GM18511 (cell line): Measurements from ENCODE around the gene TMEM14B.
"Not testable (repeated sequence)": the region's sequence is repeated elsewhere in the genome, so short reads cannot be mapped to it uniquely, and the experiment has no call there.

ENCODE experiments used
- ATAC-seq: cut with Tn5 transposase; IDR thresholded peaks from one replicate; pipeline ENCODE4 v1.9.1; 2021; ENCODE audit warnings: mild to moderate bottlenecking, moderate library complexity; ENCODE audit not compliant: unreplicated experiment

TMEM14B gene

GRCh38 chr6:10745116-10745515 lies 2.5 kb upstream of the TMEM14B start:
- no peak for ATAC-seq

GRCh38 chr6:10746915-10747250 lies 722 bp upstream of the TMEM14B start:
- ATAC-seq: peak; percentile 0

- ATAC-seq: no peak
These were observed 2.1 kb downstream of the TMEM14B start for GRCh38 chr6:10749734-10750133.

- ATAC-seq: not testable (repeated sequence)
These were observed 3.0 kb downstream of the TMEM14B start for GRCh38 chr6:10750568-10750967.

DNA sequence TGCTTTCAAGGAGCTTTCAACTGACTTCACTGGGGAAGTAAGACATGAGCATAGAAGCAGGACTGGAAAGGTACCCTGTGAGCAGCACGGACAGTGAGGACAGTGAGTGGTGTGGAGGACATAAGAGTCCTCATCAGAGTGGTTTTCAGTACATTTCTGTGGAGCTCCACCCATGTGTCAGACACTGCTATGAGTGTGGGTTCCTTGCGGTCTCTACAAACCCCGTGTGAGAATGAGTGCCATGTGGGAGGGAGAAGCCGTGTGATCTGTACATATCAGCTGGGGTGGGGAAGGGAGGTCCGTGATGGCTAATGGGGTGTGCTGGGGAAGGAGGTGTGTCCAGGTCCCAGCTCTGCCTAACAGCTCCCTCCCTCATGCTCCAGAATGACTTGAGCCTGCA lies 4.2 kb downstream of the TMEM14B start:
- not testable (repeated sequence) for ATAC-seq

DNA sequence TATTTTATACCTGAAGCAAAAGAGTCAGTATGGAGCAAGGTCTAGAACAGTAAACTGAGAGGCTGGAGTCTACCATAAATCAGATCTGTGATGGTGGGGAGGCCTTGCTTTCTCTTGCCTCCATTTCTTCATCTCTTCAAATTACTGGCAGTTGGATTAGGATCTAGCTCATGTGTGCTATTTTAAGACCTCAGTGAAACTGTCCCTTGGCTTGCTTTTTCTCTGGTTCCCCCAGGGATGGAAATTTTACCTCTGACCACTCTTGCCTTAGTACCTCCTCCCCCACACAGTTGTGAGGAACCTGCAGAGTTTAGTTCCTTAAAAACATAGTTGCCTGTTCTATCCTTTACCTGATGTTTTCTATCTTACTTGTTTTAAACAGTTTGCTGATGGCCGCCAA lies 8.5 kb downstream of the TMEM14B start:
- ATAC-seq: no peak

DNA sequence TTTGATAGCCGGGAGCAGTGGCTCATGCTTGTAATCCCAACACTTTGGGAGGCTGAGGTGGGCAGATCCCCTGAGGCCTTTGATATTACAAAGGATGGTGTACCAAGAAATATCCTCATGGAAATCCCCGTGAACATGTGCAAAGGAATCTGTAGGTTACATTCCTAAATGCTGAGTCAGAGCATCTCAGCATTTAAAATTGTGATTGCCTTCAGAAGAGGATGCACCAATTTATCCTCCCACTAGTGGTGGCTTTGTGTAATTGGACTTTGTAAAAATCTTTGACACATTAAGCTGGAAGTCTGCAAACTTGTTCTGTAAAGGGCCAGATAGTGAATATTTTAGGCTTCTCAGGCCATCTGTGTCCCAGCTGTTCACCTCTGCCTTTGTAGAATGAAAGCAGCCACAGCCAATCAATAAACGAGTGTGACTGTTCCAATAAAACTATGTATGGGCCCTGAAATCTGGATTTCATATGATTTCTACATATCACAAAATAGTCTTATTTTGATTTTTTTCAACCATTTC lies 11.8 kb downstream of the TMEM14B start:
- peak; percentile 82 for ATAC-seq

- ATAC-seq: no peak
These were observed 12.3 kb downstream of the TMEM14B start for GRCh38 chr6:10759884-10760329.

DNA sequence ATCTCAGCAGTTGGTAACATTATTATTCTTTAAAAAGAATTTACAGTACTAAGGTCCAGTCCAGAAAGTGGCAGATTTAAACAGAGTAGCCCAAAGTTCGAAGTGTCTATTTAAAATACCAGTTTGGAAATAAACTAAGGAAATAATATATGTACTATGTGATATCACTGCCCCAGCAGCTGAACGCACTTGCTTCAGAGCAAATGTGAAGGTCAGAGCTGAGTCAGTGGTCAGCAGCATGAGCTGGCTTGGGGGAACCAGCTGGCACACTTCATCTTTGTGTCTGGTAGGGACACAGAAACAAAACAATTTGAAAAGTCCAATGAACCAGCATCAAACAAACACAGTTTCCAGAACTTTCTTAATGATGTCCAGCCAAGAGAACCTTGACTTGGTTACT lies 15.4 kb downstream of the TMEM14B start:
- no peak for ATAC-seq

DNA sequence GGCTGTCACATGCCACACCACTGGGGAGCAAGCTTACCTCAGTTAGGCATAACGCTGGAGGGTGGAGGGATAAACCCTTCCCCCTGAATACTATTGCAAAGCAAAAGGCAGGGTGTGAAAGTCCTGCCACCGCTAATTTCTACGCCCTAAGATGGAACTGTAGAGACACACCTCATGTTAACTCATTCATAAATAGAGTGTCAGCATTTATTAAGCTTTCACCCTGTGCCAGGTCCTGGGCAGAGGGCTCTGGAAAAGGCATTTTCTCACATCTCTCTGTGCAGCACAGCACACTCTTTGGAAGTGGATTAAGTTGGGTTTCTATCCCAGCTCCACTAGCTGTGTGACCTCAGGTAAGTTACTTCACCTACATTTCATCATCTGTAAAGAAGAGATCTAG lies 21.8 kb downstream of the TMEM14B start:
- no peak for ATAC-seq

- no peak for ATAC-seq
These were observed 23.8 kb downstream of the TMEM14B start for GRCh38 chr6:10771371-10771894.

DNA sequence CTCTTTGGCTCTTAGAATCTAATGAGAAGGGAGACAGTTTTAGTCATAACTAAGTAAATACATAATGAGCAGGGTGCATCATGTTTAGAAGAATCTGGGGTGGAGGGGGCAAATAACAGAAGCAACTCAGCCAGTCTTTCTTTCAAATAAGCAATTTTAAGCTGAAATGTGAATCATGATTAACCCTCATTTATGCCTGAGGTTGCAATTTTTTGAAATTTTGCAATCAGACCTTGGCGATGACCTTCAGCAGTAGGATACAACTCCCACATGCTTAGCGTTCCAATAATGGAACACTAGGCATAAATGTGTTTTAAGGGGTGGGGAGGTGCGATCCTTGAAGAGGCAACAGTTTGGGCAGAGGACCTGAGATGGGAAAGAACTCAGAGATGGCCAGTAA lies 30.6 kb downstream of the TMEM14B start:
- no peak for ATAC-seq

DNA sequence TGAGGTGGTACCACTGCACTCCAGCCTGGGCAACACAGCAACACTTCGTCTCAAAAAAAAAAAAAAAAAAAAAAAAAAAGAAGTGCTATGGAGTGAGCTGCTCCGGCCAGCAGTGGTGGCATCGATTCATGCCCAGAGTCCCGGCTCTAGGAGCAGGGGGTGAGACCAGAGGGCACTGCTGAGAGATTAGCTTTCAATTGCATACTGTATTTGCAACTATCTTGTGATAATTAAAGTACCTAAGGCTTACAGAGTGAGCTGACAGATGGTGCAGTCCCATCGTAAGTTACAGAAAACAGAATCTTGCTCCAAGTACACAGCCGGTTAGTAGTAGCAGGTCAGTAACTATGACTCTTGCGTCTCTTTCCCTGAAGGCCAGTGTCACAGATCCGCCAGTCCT lies 31.5 kb downstream of the TMEM14B start:
- ATAC-seq: no peak

DNA sequence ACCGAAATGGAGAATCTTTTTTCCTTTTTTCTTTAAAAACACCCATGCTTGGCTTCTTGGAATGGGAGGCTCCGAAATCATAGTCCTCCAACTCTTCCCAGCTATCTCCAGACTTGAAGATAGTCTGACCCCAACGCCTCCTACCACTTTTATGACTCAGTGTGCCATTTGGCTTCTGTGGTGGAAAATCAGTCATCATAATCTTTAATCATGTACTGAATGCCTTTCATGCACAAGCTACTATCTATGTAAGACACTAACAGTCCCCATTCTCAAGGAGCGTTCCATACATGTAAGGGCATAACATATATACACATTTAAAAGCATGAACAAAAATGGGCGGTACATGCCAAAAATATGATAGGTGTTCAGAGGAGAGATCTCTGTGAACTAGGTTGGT lies 44.1 kb downstream of the TMEM14B start:
- no peak for ATAC-seq

DNA sequence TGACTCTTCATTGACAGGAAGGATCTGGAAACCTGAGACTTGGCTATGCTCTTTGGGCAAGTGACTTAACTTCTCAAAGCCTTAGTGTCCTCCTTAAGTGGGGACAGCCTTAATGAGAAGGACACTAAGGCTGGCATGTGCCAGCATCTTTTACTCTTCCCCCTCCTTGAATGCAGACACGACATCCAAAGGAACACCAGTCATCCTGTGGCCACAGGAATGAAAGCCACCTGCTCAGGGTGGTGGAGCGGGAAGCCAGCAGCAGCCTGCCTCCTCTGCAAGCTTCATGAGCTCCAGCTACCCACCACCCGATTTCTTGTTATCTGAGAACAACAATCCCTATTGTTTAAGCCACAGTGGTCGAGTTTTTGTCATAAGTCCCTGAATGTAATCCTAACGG lies 44.5 kb downstream of the TMEM14B start:
- no peak for ATAC-seq

- ATAC-seq: no peak
These were observed 45.4 kb downstream of the TMEM14B start for GRCh38 chr6:10793035-10793434.

- ATAC-seq: no peak
These were observed 46.1 kb downstream of the TMEM14B start for GRCh38 chr6:10793695-10794094.

- no peak for ATAC-seq
These were observed 46.6 kb downstream of the TMEM14B start for GRCh38 chr6:10794239-10794638.

GRCh38 chr6:10800810-10801209 lies 53.2 kb downstream of the TMEM14B start:
- no peak for ATAC-seq

DNA sequence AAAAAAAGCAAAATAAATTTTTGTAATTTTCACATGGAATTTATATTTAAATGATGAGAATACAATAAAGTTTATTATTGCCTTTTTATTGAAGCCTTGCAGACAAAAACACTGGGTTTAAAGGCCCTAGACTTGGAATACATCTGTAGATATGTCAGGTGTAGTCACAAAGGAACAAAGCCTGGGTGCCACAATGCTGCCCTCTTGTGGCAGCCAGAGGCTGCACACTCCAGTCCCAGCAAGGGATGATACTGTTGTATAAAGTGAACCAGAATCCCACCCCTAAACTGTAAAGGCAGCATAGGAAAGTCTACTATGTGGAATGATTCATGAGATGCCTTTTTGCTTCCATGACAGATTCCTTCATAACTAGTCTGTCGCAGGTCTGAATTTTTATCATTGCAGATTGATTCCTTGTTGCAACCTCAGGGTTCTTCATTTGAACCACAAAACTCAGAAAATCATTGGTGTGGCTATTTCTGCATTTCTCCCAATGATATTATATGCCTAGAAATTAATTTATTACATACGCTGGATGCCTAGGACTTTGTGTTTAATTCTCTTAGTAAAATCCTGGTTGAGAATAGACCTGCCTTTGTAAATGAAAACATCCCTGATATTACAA lies 53.7 kb downstream of the TMEM14B start:
- peak; percentile 97 for ATAC-seq
